Endothelial cell of umbilical vein (primary cell): ENCODE data around the gene SAMD11. TPM values are rescaled to one million over a fixed set of nuclear protein-coding genes. Genes with fewer than 3 reads are reported as not detected.

Experiments used
- BruUV-seq: library from RNA; stranded (reverse); fragments of 400-500 nt; replicated peaks from 2 replicates; lab custom pipeline; 2021; lab: Mats Ljungman, UMichigan
- CTCF ChIA-PET: fragments of 300-600, 350-600 bp; sonication (Branson Sonifier 250); formaldehyde crosslinking; loops from one replicate; lab custom pipeline; 2021; ENCODE audit warnings: antibody characterized with exemption, inconsistent platforms; lab: Charles Lee
- POLR2A ChIA-PET: fragments of 300-600, 350-600 bp; sonication (Branson Sonifier 250); formaldehyde crosslinking; loops from one replicate; lab custom pipeline; 2021; ENCODE audit warnings: antibody characterized with exemption, inconsistent platforms; lab: Charles Lee
- DNase-seq: peaks from one replicate; pipeline ENCODE4 v3.0.0-alpha.2; 2011; ENCODE audit warnings: low read depth, low spot score
- FAIRE-seq: peaks from 2 replicates; lab custom pipeline; 2011; peaks lifted over from hg19 to GRCh38; lab: Jason Lieb, UNC
- H2AFZ ChIP-seq: 2 replicates; pipeline ENCODE4 v1.6.0; 2012; ENCODE audit warnings: low read depth, low read length, control low read depth, inconsistent platforms
- H3K27ac ChIP-seq: 2 replicates; pipeline ENCODE4 v1.5.1; 2011; ENCODE audit warnings: low read depth, mild to moderate bottlenecking, control low read depth, low read length, moderate library complexity; ENCODE audit not compliant: insufficient read depth
- H3K27me3 ChIP-seq, 2 experiments: 2 replicates each; pipeline versions ENCODE4 v1.6.0 to v1.6.1; 2011; ENCODE audit warnings: low read length in 2 of 2, mixed read lengths in 1 of 2; ENCODE audit not compliant: control insufficient read depth in 2 of 2, insufficient read depth in 2 of 2
- H3K36me3 ChIP-seq, 2 experiments: 2 replicates in 1 of 2; 3 replicates in 1 of 2; pipeline ENCODE4 v1.5.1; 2011; ENCODE audit warnings: low read length in 2 of 2, mild to moderate bottlenecking in 1 of 2, moderate library complexity in 1 of 2; ENCODE audit not compliant: control insufficient read depth in 2 of 2, insufficient read depth in 2 of 2; ENCODE audit errors: extremely low read depth in 1 of 2
- H3K4me1 ChIP-seq: 3 replicates; pipeline ENCODE4 v1.5.1; 2011; ENCODE audit warnings: mild to moderate bottlenecking, low read length; ENCODE audit not compliant: control insufficient read depth, insufficient read depth; ENCODE audit errors: extremely low read depth
- H3K4me2 ChIP-seq: 2 replicates; pipeline ENCODE4 v1.6.1; 2011; ENCODE audit warnings: low read length, control low read depth, mixed read lengths; ENCODE audit not compliant: insufficient read depth
- H3K4me3 ChIP-seq, 3 experiments: fragments of 200-600 bp in 1 of 3; sonication (generic), shearing (Covaris generic) in 1 of 3; replicated peaks in 1 of 3; 2 replicates each; pipeline ENCODE4 v1.5.1; 2011 to 2016; ENCODE audit warnings: control low read depth in 3 of 3, low read length in 3 of 3, mild to moderate bottlenecking in 2 of 3, inconsistent platforms in 1 of 3, low read depth in 1 of 3, moderate library complexity in 1 of 3; ENCODE audit not compliant: insufficient read depth in 1 of 3
- H3K79me2 ChIP-seq: 2 replicates; pipeline ENCODE4 v1.6.0; 2012; ENCODE audit warnings: low read length, inconsistent platforms; ENCODE audit not compliant: control insufficient read depth, insufficient read depth
- H3K9ac ChIP-seq: replicated peaks from 2 replicates; pipeline ENCODE3; 2011; ENCODE audit warnings: low read length, control low read depth; ENCODE audit not compliant: insufficient read depth; ENCODE audit errors: extremely low read depth
- H3K9me1 ChIP-seq: replicated peaks from 3 replicates; pipeline ENCODE4 v1.6.0; 2011; ENCODE audit warnings: mild to moderate bottlenecking, low read length; ENCODE audit not compliant: control insufficient read depth, insufficient read depth; ENCODE audit errors: extremely low read depth
- H3K9me3 ChIP-seq: replicated peaks from 2 replicates; pipeline ENCODE4 v1.5.1; 2012; ENCODE audit warnings: low read length, inconsistent platforms; ENCODE audit not compliant: control insufficient read depth, insufficient read depth
- H4K20me1 ChIP-seq: replicated peaks from 2 replicates; pipeline ENCODE3; 2011; ENCODE audit warnings: mild to moderate bottlenecking, low read length; ENCODE audit not compliant: control insufficient read depth, insufficient read depth; ENCODE audit errors: extremely low read depth
- EZH2 ChIP-seq: IDR thresholded peaks from 2 replicates; pipeline ENCODE4 v1.6.1; 2012; ENCODE audit warnings: borderline replicate concordance, low read depth, mild to moderate bottlenecking, moderate library complexity, low read length, inconsistent platforms; ENCODE audit not compliant: severe bottlenecking
- GATA2 ChIP-seq: IDR thresholded peaks from 2 replicates; pipeline ENCODE4 v1.7.0; 2011; ENCODE audit warnings: low read depth, mild to moderate bottlenecking, moderate library complexity, mixed read lengths, low read length; ENCODE audit not compliant: insufficient read length, insufficient read depth
- dilution Hi-C: fragments of 300-500 bp; cut with MboI; formaldehyde crosslinking; loops from one replicate; pipeline ENCODE4 v1.15.0; 2019; ENCODE audit warnings: low sequenced_read_pairs; ENCODE audit not compliant: extremely low pct_ligation_motif_present
- intact Hi-C: fragments of 100-400 bp; cut with micrococcal nuclease; formaldehyde crosslinking; loops from one replicate; pipeline ENCODE4 v1.10.0; 2022
- polyA plus RNA-seq, 4 experiments: library from polyadenylated mRNA; depleted of rRNA in 3 of 4; stranded (reverse) in 3 of 4; unstranded in 1 of 4; fragments of >200 nt; gene quantifications; 2 replicates each; pipeline versions ENCODE4 v1.2.1 to v1.2.3, GENCODE V29; 2011 to 2012; ENCODE audit warnings: missing spikeins in 1 of 4
- total RNA-seq: library from RNA; stranded (reverse); gene quantifications from 2 replicates; pipeline ENCODE4 v1.2.3, GENCODE V29; 2021

Gene SAMD11
- total and polyA plus RNA-seq, 2 donors (not counting 3 experiments of a cell fraction or from before 2014, with no cell fraction given) = not detected

GRCh38 chr1:934991-935750 is 11.4 kb downstream of the SAMD11 start:
- BruUV-seq = no TSS peak
- dilution Hi-C loops = no loop called here
- H3K9me3 ChIP-seq = no peaks in the 10 kb centered on the region
- H3K9ac ChIP-seq = no peak overlapping the region
- no peak overlapping the region for H3K4me3 ChIP-seq
- H3K4me1 ChIP-seq = no peaks in the 10 kb centered on the region
- no peaks in the 10 kb centered on the region for H3K9me1 ChIP-seq
- no peaks in the 10 kb centered on the region for H4K20me1 ChIP-seq
- intact Hi-C loops = no loop called here
- no peak overlapping the region for H3K4me2 ChIP-seq
- no peak overlapping the region for H2AFZ ChIP-seq
- H3K79me2 ChIP-seq = no peaks in the 10 kb centered on the region
- ChIA-PET POLR2A (no interaction called here), CTCF (interaction anchor here (0.9 kb wide), 1 partner anchor 16 kb away, joined by 3 read pairs; no protein-coding TSS in a partner anchor)
- peaks cover 14% of the 10 kb centered on the region in 2 experiments for H3K27me3 ChIP-seq
- no peak for FAIRE-seq
- no peak overlapping the region for H3K27ac ChIP-seq
- DNase-seq = no peak
- TF ChIP-seq GATA2 (no peak), EZH2 (peak; percentile 92)
- no peaks in the 10 kb centered on the region for H3K36me3 ChIP-seq

- Histone ChIP-seq H3K36me3 (no peaks in the 10 kb centered on the region), H4K20me1 (no peaks in the 10 kb centered on the region), H3K9me3 (no peaks in the 10 kb centered on the region), H3K27ac (no peak overlapping the region), H3K4me1 (peaks cover 4% of the 10 kb centered on the region), H3K9me1 (no peaks in the 10 kb centered on the region), H3K4me2 (no peak overlapping the region), H2AFZ (no peak overlapping the region), H3K9ac (no peak overlapping the region), H3K27me3 (peaks cover 19% of the 10 kb centered on the region in 2 experiments), H3K4me3 (no peak overlapping the region), H3K79me2 (no peaks in the 10 kb centered on the region)
- no peak for FAIRE-seq
- no TSS peak for BruUV-seq
- no peak for DNase-seq
- intact Hi-C loops (no loop called here), dilution Hi-C loops (no loop called here)
- ChIA-PET CTCF (interaction anchor here (0.9 kb wide), 1 partner anchor 17 kb away, joined by 3 read pairs; no protein-coding TSS in a partner anchor), POLR2A (no interaction called here)
- TF ChIP-seq EZH2 (peak; percentile 77), GATA2 (no peak)
Observed at GRCh38 chr1:935751-936231, 12.1 kb downstream of the SAMD11 start.
